ENCODE measurements around the gene CALY.

The CALY gene

GRCh38 chr10:133359554-133359971 lies 22.9 kb upstream of the CALY start:
- no peak for ATAC-seq (ENCODE audit: low read depth)
- H3K4me3 Mint-ChIP-seq: no peak overlapping the region
- H3K27ac Mint-ChIP-seq: no peak overlapping the region
- no peaks in the 10 kb centered on the region for H3K27me3 Mint-ChIP-seq
- H3K9me3 Mint-ChIP-seq: no peaks in the 10 kb centered on the region
- peaks cover 13% of the 10 kb centered on the region for H3K4me1 Mint-ChIP-seq
- DNase-seq (ENCODE audit: low spot score in 2 of 2): no peak
- peaks cover 3% of the 10 kb centered on the region for H3K36me3 Mint-ChIP-seq

- no peak for DNase-seq (ENCODE audit: low spot score in 2 of 2)
- H3K27me3 Mint-ChIP-seq: no peaks in the 10 kb centered on the region
- no peak overlapping the region for H3K27ac Mint-ChIP-seq
- H3K4me3 Mint-ChIP-seq: no peak overlapping the region
- H3K9me3 Mint-ChIP-seq: no peaks in the 10 kb centered on the region
- ATAC-seq (ENCODE audit: low read depth): no peak
- peaks cover 3% of the 10 kb centered on the region for H3K36me3 Mint-ChIP-seq
- H3K4me1 Mint-ChIP-seq: peaks cover 13% of the 10 kb centered on the region
Measured at GRCh38 chr10:133358925-133359310, 22.2 kb upstream of the CALY start.

GRCh38 chr10:133358162-133358924 lies 21.6 kb upstream of the CALY start:
- peak overlapping the region; percentile 35 for H3K27ac Mint-ChIP-seq
- peaks cover 13% of the 10 kb centered on the region for H3K4me1 Mint-ChIP-seq
- no peak for ATAC-seq (ENCODE audit: low read depth)
- no peaks in the 10 kb centered on the region for H3K9me3 Mint-ChIP-seq
- no peak overlapping the region for H3K4me3 Mint-ChIP-seq
- peaks cover 3% of the 10 kb centered on the region for H3K36me3 Mint-ChIP-seq
- peak in 1 of 2 donors; percentile 50 for DNase-seq (ENCODE audit: low spot score in 2 of 2)
- H3K27me3 Mint-ChIP-seq: no peaks in the 10 kb centered on the region

GRCh38 chr10:133357285-133358161 lies 20.8 kb upstream of the CALY start, which contains the start of gene FUOM:
TSS of gene FUOM (minus strand) at chr10:133358019. CDS start at chr10:133358007, 12 bp downstream.
- peaks cover 13% of the 10 kb centered on the region for H3K4me1 Mint-ChIP-seq
- peak within 1 kb of the TSS; percentile 83 for H3K4me3 Mint-ChIP-seq
- peaks cover 3% of the 10 kb centered on the region for H3K36me3 Mint-ChIP-seq
- no peaks in the 10 kb centered on the region for H3K27me3 Mint-ChIP-seq
- H3K9me3 Mint-ChIP-seq: no peaks in the 10 kb centered on the region
- DNase-seq (ENCODE audit: low spot score in 2 of 2) (peak; percentile 70 to 73), ATAC-seq (ENCODE audit: low read depth) (peak; percentile 86)
- peak within 1 kb of the TSS; percentile 35 for H3K27ac Mint-ChIP-seq

- no peak for ATAC-seq (ENCODE audit: low read depth)
- Mint-ChIP-seq H3K4me1 (peaks cover 9% of the 10 kb centered on the region), H3K27ac (no peak overlapping the region), H3K36me3 (peaks cover 3% of the 10 kb centered on the region), H3K4me3 (peak overlapping the region; percentile 77), H3K9me3 (no peaks in the 10 kb centered on the region), H3K27me3 (no peaks in the 10 kb centered on the region)
- DNase-seq (ENCODE audit: low spot score in 2 of 2): no peak
Measured at GRCh38 chr10:133356549-133357284, 20.0 kb upstream of the CALY start.

- H3K4me1 Mint-ChIP-seq: peaks cover 3% of the 10 kb centered on the region
- no peaks in the 10 kb centered on the region for H3K9me3 Mint-ChIP-seq
- H3K36me3 Mint-ChIP-seq: no peaks in the 10 kb centered on the region
- ATAC-seq (ENCODE audit: low read depth): no peak
- peak overlapping the region; percentile 80 for H3K4me3 Mint-ChIP-seq
- no peaks in the 10 kb centered on the region for H3K27me3 Mint-ChIP-seq
- no peak overlapping the region for H3K27ac Mint-ChIP-seq
- no peak for DNase-seq (ENCODE audit: low spot score in 2 of 2)
Measured at GRCh38 chr10:133355991-133356390, 19.3 kb upstream of the CALY start.

GRCh38 chr10:133355266-133355665 lies 18.6 kb upstream of the CALY start:
- Mint-ChIP-seq H3K4me3 (no peak overlapping the region), H3K9me3 (no peaks in the 10 kb centered on the region), H3K27ac (no peak overlapping the region), H3K4me1 (peaks cover 3% of the 10 kb centered on the region), H3K36me3 (no peaks in the 10 kb centered on the region), H3K27me3 (no peaks in the 10 kb centered on the region)
- DNase-seq (ENCODE audit: low spot score in 2 of 2) (no peak), ATAC-seq (ENCODE audit: low read depth) (no peak)

- Mint-ChIP-seq H3K27ac (no peak overlapping the region), H3K4me1 (peaks cover 3% of the 10 kb centered on the region), H3K36me3 (no peaks in the 10 kb centered on the region), H3K4me3 (no peak overlapping the region), H3K9me3 (no peaks in the 10 kb centered on the region), H3K27me3 (no peaks in the 10 kb centered on the region)
- ATAC-seq (ENCODE audit: low read depth) (no peak), DNase-seq (ENCODE audit: low spot score in 2 of 2) (no peak)
Measured at GRCh38 chr10:133354672-133355240, 18.1 kb upstream of the CALY start.

- peaks cover 3% of the 10 kb centered on the region for H3K27me3 Mint-ChIP-seq
- no peak overlapping the region for H3K27ac Mint-ChIP-seq
- H3K36me3 Mint-ChIP-seq: no peaks in the 10 kb centered on the region
- H3K9me3 Mint-ChIP-seq: peaks cover 1% of the 10 kb centered on the region
- H3K4me3 Mint-ChIP-seq: no peak overlapping the region
- ATAC-seq (ENCODE audit: low read depth): no peak
- H3K4me1 Mint-ChIP-seq: peaks cover 6% of the 10 kb centered on the region
- DNase-seq (ENCODE audit: low spot score in 2 of 2): no peak
Measured at GRCh38 chr10:133353988-133354605, 17.4 kb upstream of the CALY start.

- ATAC-seq (ENCODE audit: low read depth) (no peak), DNase-seq (ENCODE audit: low spot score in 2 of 2) (no peak)
- Mint-ChIP-seq H3K27me3 (peaks cover 6% of the 10 kb centered on the region), H3K36me3 (no peaks in the 10 kb centered on the region), H3K9me3 (peaks cover 2% of the 10 kb centered on the region), H3K27ac (no peak overlapping the region), H3K4me1 (peaks cover 8% of the 10 kb centered on the region), H3K4me3 (no peak overlapping the region)
Measured at GRCh38 chr10:133353202-133353959, 16.7 kb upstream of the CALY start.

- H3K27ac Mint-ChIP-seq: no peak overlapping the region
- DNase-seq (ENCODE audit: low spot score in 2 of 2): no peak
Measured at GRCh38 chr10:133351408-133352318, 15.0 kb upstream of the CALY start.

GRCh38 chr10:133350950-133351329 lies 14.2 kb upstream of the CALY start:
- H3K27me3 Mint-ChIP-seq: peaks cover 10% of the 10 kb centered on the region
- no peak overlapping the region for H3K4me3 Mint-ChIP-seq
- no peaks in the 10 kb centered on the region for H3K36me3 Mint-ChIP-seq
- H3K27ac Mint-ChIP-seq: no peak overlapping the region
- DNase-seq (ENCODE audit: low spot score in 2 of 2): no peak
- H3K9me3 Mint-ChIP-seq: peaks cover 2% of the 10 kb centered on the region
- ATAC-seq (ENCODE audit: low read depth): no peak
- peaks cover 9% of the 10 kb centered on the region for H3K4me1 Mint-ChIP-seq

More at GRCh38 chr10:133351408-133352318, 15.0 kb upstream of the CALY start:
- H3K36me3 Mint-ChIP-seq: no peaks in the 10 kb centered on the region
- ATAC-seq (ENCODE audit: low read depth): no peak
- peaks cover 6% of the 10 kb centered on the region for H3K27me3 Mint-ChIP-seq
- peaks cover 2% of the 10 kb centered on the region for H3K9me3 Mint-ChIP-seq
- H3K4me3 Mint-ChIP-seq: no peak overlapping the region
- peaks cover 8% of the 10 kb centered on the region for H3K4me1 Mint-ChIP-seq

All from memory B cell (primary cell).